ENCODE results near the gene AUTS2. TPM values are rescaled to one million over a fixed set of nuclear protein-coding genes. Genes with fewer than 3 reads are reported as not detected.

The AUTS2 gene
- total RNA-seq, 1 experiment from 2014 or later, result 256 TPM

GRCh38 chr7:70710651-70711050, 1112.4 kb downstream of the AUTS2 start:
- Histone ChIP-seq H3K56ac (ENCODE audit: insufficient read length, low read depth, low read length) (no peak overlapping the region), H3K23me2 (ENCODE audit: insufficient read length, low read depth, low read length, poor library complexity, severe bottlenecking) (no peaks in the 10 kb centered on the region), H3K79me1 (ENCODE audit: insufficient read depth, low read depth, low read length, poor library complexity, severe bottlenecking) (peaks cover 8% of the 10 kb centered on the region), H3K4ac (ENCODE audit: low read depth, low read length) (no peak overlapping the region), H3K27ac (ENCODE audit: insufficient read length, low read depth, low read length) (no peak overlapping the region), H3K4me2 (ENCODE audit: insufficient read depth, insufficient read length, low read length) (no peak overlapping the region), H4K5ac (ENCODE audit: insufficient read length, low read depth, low read length) (no peak overlapping the region), H2BK12ac (ENCODE audit: insufficient read length, low read depth, low read length) (no peak overlapping the region), H4K20me1 (ENCODE audit: control insufficient read depth, insufficient read depth, insufficient read length) (no peaks in the 10 kb centered on the region), H4K8ac (replicated peaks; ENCODE audit: insufficient read length, low read depth, low read length) (no peak overlapping the region), H2BK15ac (ENCODE audit: low read depth, low read length) (no peak overlapping the region), H3K23ac (ENCODE audit: insufficient read length, low read depth, low read length) (no peak overlapping the region), H3K4me1 (ENCODE audit: insufficient read depth, low read length) (peaks cover 16% of the 10 kb centered on the region), H3K18ac (ENCODE audit: insufficient read length, low read depth, low read length) (no peak overlapping the region), H3K27me3 (ENCODE audit: insufficient read depth, low read length) (no peaks in the 10 kb centered on the region), H3K79me2 (ENCODE audit: insufficient read depth, low read length) (peaks cover 48% of the 10 kb centered on the region), H3T11ph (ENCODE audit: low read length) (no peak overlapping the region), H2AFZ (ENCODE audit: low read length) (no peak overlapping the region), H2AK5ac (ENCODE audit: insufficient read length, low read length) (no peak overlapping the region), H2BK20ac (ENCODE audit: low read depth, low read length, poor library complexity, severe bottlenecking) (no peak overlapping the region), H3K9ac (ENCODE audit: extremely low read depth, insufficient read length, low read length) (no peak overlapping the region), H3K14ac (ENCODE audit: insufficient read depth, low read length) (no peak overlapping the region), H4K91ac (ENCODE audit: insufficient read length, low read depth, low read length) (no peak overlapping the region), H2BK120ac (ENCODE audit: low read depth, low read length, poor library complexity, severe bottlenecking) (no peak overlapping the region), H2BK5ac (ENCODE audit: insufficient read length, low read length) (no peak overlapping the region), H3K9me3 (ENCODE audit: control insufficient read depth, low read depth, low read length) (peaks cover 7% of the 10 kb centered on the region)
- Mint-ChIP-seq H3K9me3 (peaks cover 18 to 25% of the 10 kb centered on the region in 2 experiments), H3K4me3 (no peak overlapping the region), H3K36me3 (ENCODE audit: insufficient read depth in 1 of 3, low read depth in 3 of 3) (peaks cover 56 to 84% (median 80%) of the 10 kb centered on the region in 3 experiments), H3K27ac (peak overlapping the region; percentile 44 to 75 (median 74); a peak in 4 of 7 replicates), H3K4me1 (peaks cover 53 to 61% of the 10 kb centered on the region in 2 experiments), H3K27me3 (ENCODE audit: low read depth) (no peaks in the 10 kb centered on the region)
- no peak for TF ChIP-seq CTCF (conservative IDR thresholded peaks at IDR 0.05)
- DNase-seq, result no peak
- no CpG with 5 or more reads among the region's 3 CpGs for WGBS (ENCODE audit: extremely low coverage, insufficient read length, low lambda C conversion rate)

Measured in H9 (cell line).